ENCODE data around the gene RPGR.

RPGR gene

DNA sequence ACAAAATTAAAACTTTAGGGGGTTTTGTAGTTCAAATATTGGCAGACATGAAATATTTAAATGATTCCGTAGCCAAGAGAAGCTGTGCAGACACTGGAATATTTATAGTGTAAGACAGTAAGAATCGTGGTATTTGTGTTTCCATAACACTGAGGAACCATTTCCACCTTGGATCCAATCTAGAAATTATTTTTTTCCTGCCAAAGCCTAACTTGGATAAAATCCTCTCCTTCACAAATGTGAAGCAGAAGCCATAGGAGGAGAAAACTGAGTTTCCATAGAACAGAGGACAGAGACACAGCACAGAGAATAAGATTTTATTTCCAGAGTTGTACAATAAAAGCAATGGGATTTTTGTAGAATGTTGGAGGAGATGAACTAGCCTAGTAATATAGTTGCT is 86.8 kb downstream of the RPGR start:
- DNase-seq = no peak

DNA sequence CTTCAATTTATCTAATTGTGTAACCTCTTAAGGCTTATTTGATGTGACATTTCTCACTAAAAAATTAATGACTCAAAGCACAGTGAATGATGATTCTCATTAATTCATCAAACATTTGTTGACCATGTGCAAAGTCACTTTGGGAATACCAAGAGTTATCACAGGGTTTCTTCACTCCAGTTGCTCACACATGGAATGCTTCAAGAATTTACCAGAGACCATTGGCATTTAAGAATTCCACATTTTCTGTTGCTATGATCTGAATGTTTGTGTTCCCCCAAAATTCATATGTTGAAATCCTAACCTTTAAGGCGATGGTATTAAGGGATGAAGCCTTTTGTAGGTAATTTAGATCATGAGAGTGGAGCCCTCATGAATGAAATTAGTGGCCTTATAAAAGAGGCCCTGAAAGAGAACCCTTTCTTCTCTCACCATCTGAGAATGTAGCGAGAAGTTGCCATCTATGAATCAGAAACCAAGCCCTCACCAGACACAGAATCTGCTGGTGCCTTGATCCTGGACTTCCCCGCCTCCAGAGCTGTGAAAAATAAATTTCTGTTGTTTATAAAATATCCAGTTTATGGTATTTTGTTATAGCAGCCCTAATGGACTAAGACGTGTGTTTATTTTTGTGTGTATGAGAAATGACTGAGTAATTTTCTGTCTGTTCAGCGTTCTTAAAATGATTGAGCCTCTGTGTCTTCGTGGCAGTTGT is 90.3 kb downstream of the RPGR start:
- no peak for DNase-seq

DNA sequence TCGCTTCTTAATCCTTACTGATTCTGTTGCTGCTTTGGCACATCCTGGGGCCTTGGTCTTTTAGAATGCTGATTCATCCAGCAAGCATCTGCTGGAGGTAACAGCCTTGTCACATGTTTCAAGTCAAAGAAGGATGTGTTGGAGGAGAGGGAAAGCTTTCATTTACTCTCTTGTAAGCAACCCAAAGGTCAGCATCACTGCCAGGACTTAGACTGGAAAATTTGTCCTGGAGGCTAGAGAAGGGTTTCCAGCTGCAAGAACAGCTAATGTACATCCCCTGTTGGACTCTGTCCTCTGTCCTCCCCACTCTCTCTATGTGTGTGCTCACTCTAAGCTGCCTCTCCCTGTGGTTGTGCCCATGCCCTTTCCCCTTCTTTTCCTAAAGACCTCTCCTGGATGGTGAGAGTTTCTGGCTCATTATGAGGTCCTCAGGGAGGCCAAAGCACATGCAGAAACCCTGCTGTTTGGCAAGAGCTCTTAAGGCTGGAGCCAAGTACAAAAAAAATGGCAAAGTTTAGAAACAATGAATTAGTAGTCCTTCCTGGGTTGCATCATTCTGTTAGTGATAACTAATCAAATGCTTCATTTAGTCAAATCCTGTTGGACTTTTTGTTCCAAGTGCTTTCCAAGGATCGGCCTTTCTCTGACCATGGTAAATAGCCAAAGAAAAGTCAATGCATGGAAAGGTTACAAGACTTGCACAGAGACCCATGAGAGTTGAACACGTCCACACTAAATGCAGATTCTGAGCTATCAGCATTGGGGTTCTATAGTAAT is 93.2 kb downstream of the RPGR start:
- DNase-seq = no peak

DNA sequence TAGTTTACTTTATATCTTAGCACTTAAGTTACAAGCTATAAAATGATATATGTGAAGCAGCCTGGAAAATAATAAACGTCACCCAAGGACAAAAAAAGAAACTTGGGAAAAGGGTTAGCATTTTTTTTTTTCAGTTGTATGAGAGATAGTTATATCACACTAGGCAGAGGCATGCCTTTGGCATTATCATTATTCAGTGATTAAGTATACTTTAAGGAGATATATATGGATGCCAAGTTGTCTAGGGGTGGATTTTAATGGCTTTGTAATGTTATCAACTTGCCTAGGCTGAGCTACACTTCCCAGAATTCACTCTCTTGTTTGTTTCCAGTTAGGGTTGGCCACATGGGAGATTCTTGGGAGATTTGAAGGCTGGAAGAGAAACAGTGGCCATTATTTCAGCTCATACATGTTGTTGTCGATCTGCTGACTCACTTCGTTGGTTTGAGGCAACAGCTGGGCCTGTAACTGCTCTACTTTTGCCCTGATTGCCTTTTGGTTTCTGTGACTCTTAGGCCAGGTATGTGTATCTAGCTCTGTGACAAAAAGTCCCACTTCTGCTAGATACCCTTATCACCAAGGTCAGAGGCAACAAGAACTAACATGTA is 95.1 kb downstream of the RPGR start:
- no peak for DNase-seq

DNA sequence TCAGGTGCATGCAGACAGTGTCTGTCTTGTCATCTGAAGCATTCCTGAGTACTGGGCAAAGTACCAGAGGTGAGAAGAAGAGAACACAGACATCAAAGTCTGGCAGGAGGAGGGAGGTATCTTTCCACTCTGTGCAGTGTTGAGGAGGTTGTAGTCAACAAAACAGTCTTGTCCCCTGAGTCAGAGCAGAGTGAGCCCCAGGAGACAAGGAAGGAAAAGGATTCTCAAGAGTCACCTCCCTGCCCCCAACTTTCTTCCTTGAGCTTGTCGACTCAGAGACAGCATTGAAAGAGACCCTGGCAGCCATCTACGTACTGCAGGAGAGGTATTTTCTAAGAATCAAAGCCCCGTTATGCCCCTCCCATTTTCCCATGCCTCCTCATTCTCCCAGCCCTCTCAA is 102.2 kb downstream of the RPGR start:
- no peak for DNase-seq

DNA sequence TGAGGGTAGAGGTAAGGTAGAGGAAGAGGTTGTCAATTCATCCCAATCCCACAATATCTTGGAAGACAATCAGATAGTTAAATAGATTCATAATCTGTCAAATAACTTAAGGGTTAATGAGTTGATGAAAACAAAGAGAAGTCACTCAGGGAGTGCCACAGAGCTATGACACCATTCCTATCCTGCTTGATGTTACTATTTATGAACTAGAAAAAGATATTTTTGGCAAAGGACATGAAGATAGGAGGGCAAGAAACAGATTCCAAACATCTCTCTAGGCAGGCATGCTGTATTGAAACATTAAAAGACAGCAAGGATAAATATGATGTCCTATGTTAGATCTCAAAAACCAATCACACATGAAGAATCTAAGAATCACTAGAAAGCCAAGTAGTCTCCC is 103.1 kb downstream of the RPGR start:
- DNase-seq = no peak

DNA sequence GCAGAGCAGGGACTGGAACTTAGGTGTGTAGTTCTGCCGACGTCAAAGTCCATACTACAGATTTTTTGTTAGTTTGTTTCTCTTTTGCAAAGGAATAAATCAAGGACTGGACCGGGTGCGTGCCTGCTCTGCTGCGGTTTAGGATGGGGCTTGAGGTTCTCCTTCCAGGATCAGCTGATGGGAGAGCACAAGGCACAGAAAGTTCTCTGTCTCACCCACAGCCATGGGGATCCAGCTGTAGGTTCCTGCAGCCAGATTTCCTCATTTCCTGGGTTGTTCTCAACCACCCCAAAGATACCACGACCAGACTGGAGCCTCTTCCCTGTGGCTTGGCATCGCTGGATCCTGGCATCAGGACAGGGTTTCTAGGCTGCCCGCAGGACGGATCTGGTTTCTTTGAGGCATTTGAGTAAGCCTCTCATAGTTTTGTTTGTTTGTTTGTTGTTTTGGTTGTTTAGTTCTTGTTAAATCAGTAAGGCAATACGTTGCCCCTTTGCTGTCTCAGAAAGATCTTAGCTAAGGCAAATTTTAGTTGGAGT is 105.8 kb downstream of the RPGR start:
- DNase-seq = no peak

DNA sequence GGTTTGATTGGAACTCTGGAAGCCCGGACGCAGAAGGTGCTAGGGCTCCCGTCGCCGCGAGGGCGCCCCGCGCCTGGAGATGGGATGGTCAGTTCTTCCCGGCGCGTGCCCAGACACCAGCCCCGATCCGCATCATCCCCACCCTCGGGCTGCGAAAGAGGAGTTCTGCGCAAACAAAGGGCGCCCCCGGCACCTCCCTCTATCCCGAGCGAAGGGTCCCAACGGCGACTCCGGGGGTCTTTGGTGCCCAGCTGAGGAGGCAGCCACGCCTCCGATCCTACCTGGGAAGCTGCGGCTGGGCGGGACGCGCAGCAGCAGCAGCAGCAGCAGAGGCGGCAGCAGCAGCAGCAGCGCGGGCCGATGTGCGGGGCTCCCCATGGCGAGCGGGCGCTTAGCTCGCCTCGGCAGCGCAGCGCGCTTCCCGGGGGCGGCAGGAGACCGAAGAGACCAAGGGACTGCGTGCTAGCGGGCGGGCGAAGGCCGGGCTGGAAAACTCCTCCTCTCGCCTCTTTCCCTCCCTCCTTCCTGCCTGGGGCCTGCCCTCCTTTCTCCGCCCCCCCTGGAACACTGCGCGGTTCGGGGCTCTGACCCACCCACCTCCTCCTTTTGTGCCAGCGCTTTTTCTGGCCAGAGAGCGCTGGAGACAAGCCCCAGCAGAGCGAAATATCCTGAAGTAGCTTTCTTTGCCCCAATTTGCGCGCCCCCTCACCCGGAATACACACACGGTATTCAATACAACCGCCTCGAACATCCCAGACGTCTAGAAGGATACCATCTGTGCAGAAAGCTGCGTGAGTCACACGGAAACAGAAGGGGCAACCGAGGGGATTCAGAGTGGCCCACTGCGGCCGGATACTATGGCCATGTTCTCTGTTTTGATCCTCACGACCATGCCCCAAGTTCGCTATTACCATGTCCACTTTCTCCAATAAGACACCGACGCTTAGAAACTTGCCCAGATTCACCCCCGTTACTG is 106.6 kb downstream of the RPGR start, which contains the start of gene SRPX:
TSS of gene SRPX (minus strand) at position 457 of the 976 bp plus-strand sequence. CDS start at position 378, 79 bp downstream.
- no peak for DNase-seq

DNA sequence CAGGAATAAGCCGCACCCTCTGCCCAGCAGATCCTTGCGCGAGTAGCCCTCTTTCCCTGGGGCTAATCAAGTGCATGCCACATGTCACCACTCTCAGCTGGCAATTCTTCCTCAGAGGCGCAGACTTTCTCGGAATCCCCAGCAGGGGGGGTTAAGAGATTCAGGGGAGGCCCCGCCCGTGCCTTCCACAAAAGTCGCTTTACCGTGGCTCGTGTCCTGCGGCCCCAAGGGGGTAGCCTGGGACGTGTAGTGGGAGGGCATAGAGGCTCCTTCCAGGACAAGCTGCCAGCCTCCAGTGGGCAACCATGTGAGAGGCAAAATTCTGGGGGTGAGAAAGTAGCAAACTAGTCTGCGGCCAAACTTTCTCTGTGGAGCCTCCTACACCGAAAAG is 107.3 kb downstream of the RPGR start:
- no peak for DNase-seq

All from NCI-H774 (cell line).